Astrocyte (in vitro differentiated cells and primary cell): ENCODE data around the gene PRKCE. TPM values are rescaled to one million over a fixed set of nuclear protein-coding genes. Genes with fewer than 3 reads are reported as not detected.

Experiments used
- DNase-seq: peaks from one replicate; pipeline ENCODE4 v3.0.0-alpha.2; 2010; ENCODE audit warnings: low read depth
- FAIRE-seq: peaks from 2 replicates; lab custom pipeline; 2011; peaks lifted over from hg19 to GRCh38; lab: Jason Lieb, UNC
- H2AFZ ChIP-seq: 2 replicates; pipeline ENCODE4 v1.6.0; 2012; ENCODE audit warnings: low read depth, low read length, inconsistent platforms
- H3K27ac ChIP-seq: 2 replicates; pipeline ENCODE4 v1.5.1; 2011; ENCODE audit warnings: low read depth, low read length, inconsistent platforms
- H3K27me3 ChIP-seq: 2 replicates; pipeline ENCODE4 v1.6.0; 2011; ENCODE audit warnings: low read length, inconsistent platforms; ENCODE audit not compliant: insufficient read depth
- H3K36me3 ChIP-seq: 2 replicates; pipeline ENCODE4 v1.5.1; 2011; ENCODE audit warnings: low read length, inconsistent platforms; ENCODE audit not compliant: insufficient read depth
- H3K4me1 ChIP-seq: 2 replicates; pipeline ENCODE4 v1.5.1; 2011; ENCODE audit warnings: low read length, inconsistent platforms; ENCODE audit not compliant: insufficient read depth
- H3K4me2 ChIP-seq: 2 replicates; pipeline ENCODE4 v1.6.0; 2012; ENCODE audit warnings: low read length, inconsistent platforms
- H3K4me3 ChIP-seq: 2 replicates; pipeline ENCODE4 v1.5.1; 2011; ENCODE audit warnings: low read depth, mild to moderate bottlenecking, low read length, inconsistent platforms; ENCODE audit not compliant: insufficient read depth
- H3K79me2 ChIP-seq: 2 replicates; pipeline ENCODE4 v1.6.0; 2012; ENCODE audit warnings: mild to moderate bottlenecking, low read length, inconsistent platforms; ENCODE audit not compliant: insufficient read depth
- H3K9ac ChIP-seq: 2 replicates; pipeline ENCODE4 v1.6.0; 2012; ENCODE audit warnings: mild to moderate bottlenecking, low read length, inconsistent platforms
- H3K9me3 ChIP-seq: 2 replicates; pipeline ENCODE4 v1.5.1; 2012; ENCODE audit warnings: low read depth, mild to moderate bottlenecking, low read length, inconsistent platforms; ENCODE audit not compliant: insufficient read depth
- H4K20me1 ChIP-seq: 2 replicates; pipeline ENCODE4 v1.6.0; 2012; ENCODE audit warnings: low read length, inconsistent platforms; ENCODE audit not compliant: insufficient read depth
- H3K27ac Mint-ChIP-seq: one replicate; pipeline ENCODE4 v1.8.0; 2021; ENCODE audit warnings: mild to moderate bottlenecking, mixed read lengths; ENCODE audit not compliant: unreplicated experiment
- H3K27me3 Mint-ChIP-seq: one replicate; pipeline ENCODE4 v1.8.0; 2021; ENCODE audit warnings: low read depth, mixed read lengths; ENCODE audit not compliant: unreplicated experiment
- H3K36me3 Mint-ChIP-seq: one replicate; pipeline ENCODE4 v1.8.0; 2021; ENCODE audit warnings: low read depth, mixed read lengths; ENCODE audit not compliant: unreplicated experiment
- H3K4me1 Mint-ChIP-seq: one replicate; pipeline ENCODE4 v1.8.0; 2021; ENCODE audit warnings: low read depth, mixed read lengths; ENCODE audit not compliant: unreplicated experiment
- H3K4me3 Mint-ChIP-seq: one replicate; pipeline ENCODE4 v1.8.0; 2021; ENCODE audit warnings: mild to moderate bottlenecking, moderate library complexity, mixed read lengths; ENCODE audit not compliant: unreplicated experiment
- H3K9me3 Mint-ChIP-seq: one replicate; pipeline ENCODE4 v1.8.0; 2021; ENCODE audit warnings: mild to moderate bottlenecking, mixed read lengths; ENCODE audit not compliant: unreplicated experiment
- CTCF ChIP-seq: IDR thresholded peaks from 2 replicates; pipeline ENCODE4 v1.5.1; 2011; ENCODE audit warnings: low read depth, mild to moderate bottlenecking, inconsistent platforms, low read length, moderate library complexity; ENCODE audit not compliant: insufficient read depth
- EZH2 ChIP-seq: IDR thresholded peaks from 2 replicates; pipeline ENCODE4 v1.6.1; 2012; ENCODE audit warnings: mild to moderate bottlenecking, low read length, inconsistent platforms; ENCODE audit not compliant: insufficient read depth
- total RNA-seq: library from RNA; stranded (reverse); gene quantifications from 2 replicates; pipeline ENCODE4 v1.2.1, GENCODE V29; 2021

PRKCE gene
- total RNA-seq, 1 donor from 2014 or later = 12.8 TPM

GRCh38 chr2:45706033-45706432, 54.6 kb downstream of the PRKCE start:
- Histone ChIP-seq H3K4me2 (no peak overlapping the region), H3K79me2 (no peaks in the 10 kb centered on the region), H3K4me1 (no peaks in the 10 kb centered on the region), H2AFZ (no peak overlapping the region), H4K20me1 (peaks cover 37% of the 10 kb centered on the region), H3K9ac (no peak overlapping the region), H3K27me3 (peaks cover 4% of the 10 kb centered on the region), H3K27ac (no peak overlapping the region), H3K36me3 (no peaks in the 10 kb centered on the region), H3K4me3 (no peak overlapping the region), H3K9me3 (no peaks in the 10 kb centered on the region)
- H3K4me3 Mint-ChIP-seq = no peak overlapping the region
- H3K9me3 Mint-ChIP-seq = peaks cover 10% of the 10 kb centered on the region
- H3K4me1 Mint-ChIP-seq = no peaks in the 10 kb centered on the region
- FAIRE-seq = no peak
- TF ChIP-seq EZH2 = no peak
- no peak for TF ChIP-seq CTCF
- DNase-seq = peak; percentile 16
- no peak overlapping the region for H3K27ac Mint-ChIP-seq
- peaks cover 9% of the 10 kb centered on the region for H3K36me3 Mint-ChIP-seq
- H3K27me3 Mint-ChIP-seq = peaks cover 20% of the 10 kb centered on the region

- FAIRE-seq = no peak
- H3K36me3 Mint-ChIP-seq = peaks cover 9% of the 10 kb centered on the region
- DNase-seq = no peak
- H3K4me1 Mint-ChIP-seq = no peaks in the 10 kb centered on the region
- H3K4me3 Mint-ChIP-seq = no peak overlapping the region
- H3K27ac Mint-ChIP-seq = no peak overlapping the region
- Histone ChIP-seq H3K27ac (no peak overlapping the region), H3K4me2 (no peak overlapping the region), H3K4me3 (no peak overlapping the region), H4K20me1 (peaks cover 41% of the 10 kb centered on the region), H3K4me1 (no peaks in the 10 kb centered on the region), H3K36me3 (no peaks in the 10 kb centered on the region), H3K9me3 (no peaks in the 10 kb centered on the region), H3K27me3 (peaks cover 4% of the 10 kb centered on the region), H3K9ac (no peak overlapping the region), H3K79me2 (no peaks in the 10 kb centered on the region), H2AFZ (no peak overlapping the region)
- TF ChIP-seq EZH2 = no peak
- no peak for TF ChIP-seq CTCF
- peaks cover 20% of the 10 kb centered on the region for H3K27me3 Mint-ChIP-seq
- H3K9me3 Mint-ChIP-seq = peaks cover 10% of the 10 kb centered on the region
These were observed 55.5 kb downstream of the PRKCE start for GRCh38 chr2:45707006-45707405.

- Histone ChIP-seq H4K20me1 (peaks cover 41% of the 10 kb centered on the region), H3K9ac (no peak overlapping the region), H3K27ac (no peak overlapping the region), H3K9me3 (no peaks in the 10 kb centered on the region), H3K4me1 (no peaks in the 10 kb centered on the region), H3K4me3 (no peak overlapping the region), H3K4me2 (no peak overlapping the region), H3K27me3 (peaks cover 4% of the 10 kb centered on the region), H3K79me2 (no peaks in the 10 kb centered on the region), H2AFZ (no peak overlapping the region), H3K36me3 (no peaks in the 10 kb centered on the region)
- Mint-ChIP-seq H3K27ac (no peak overlapping the region), H3K4me1 (no peaks in the 10 kb centered on the region), H3K9me3 (peaks cover 10% of the 10 kb centered on the region), H3K4me3 (no peak overlapping the region), H3K27me3 (peaks cover 20% of the 10 kb centered on the region), H3K36me3 (peaks cover 9% of the 10 kb centered on the region)
- FAIRE-seq (no peak), DNase-seq (no peak)
- no peak for TF ChIP-seq EZH2
- TF ChIP-seq CTCF = no peak
These were observed 56.2 kb downstream of the PRKCE start for GRCh38 chr2:45707661-45708060.
